GM12872 (cell line): ENCODE data around the gene MXD3.

ENCODE experiments used
- CTCF ChIP-seq: IDR thresholded peaks from 3 replicates; pipeline ENCODE4 v1.5.1; 2011; ENCODE audit warnings: low read depth, mild to moderate bottlenecking, low read length, moderate library complexity; ENCODE audit not compliant: insufficient read depth

MXD3 gene

GRCh38 chr5:177338251-177339106 lies 26.8 kb upstream of the MXD3 start:
- no peak for TF ChIP-seq CTCF

GRCh38 chr5:177336603-177337494 lies 25.2 kb upstream of the MXD3 start:
- no peak for TF ChIP-seq CTCF

- TF ChIP-seq CTCF, result peak; percentile 58
These were observed 24.4 kb upstream of the MXD3 start for GRCh38 chr5:177336112-177336511.

GRCh38 chr5:177335701-177336065 lies 24.0 kb upstream of the MXD3 start:
- TF ChIP-seq CTCF, result no peak

GRCh38 chr5:177334781-177335700 lies 23.3 kb upstream of the MXD3 start:
- TF ChIP-seq CTCF, result no peak

- no peak for TF ChIP-seq CTCF
These were observed 22.5 kb upstream of the MXD3 start for GRCh38 chr5:177334155-177334551.
